ENCODE data around the gene SYNPR. TPM values are rescaled to one million over a fixed set of nuclear protein-coding genes. Genes with fewer than 3 reads are reported as not detected.

Gene SYNPR
- total RNA-seq, 6 experiments from 2014 or later: not detected

- Histone ChIP-seq H3K4me3 (no peak overlapping the region), H3K36me3 (no peaks in the 10 kb centered on the region), H3K27ac (no peak overlapping the region), H3K4me1 (no peaks in the 10 kb centered on the region), H3K27me3 (no peaks in the 10 kb centered on the region), H3K9me3 (no peaks in the 10 kb centered on the region)
- intact Hi-C loops (cut with DNase I): no loop called here
- WGBS (ENCODE audit: insufficient coverage, low coverage, low lambda C conversion rate, missing lambda C conversion rate): 47% methylated on average over 6 of the region's 6 CpGs
- DNase-seq: no peak
- no peak for ATAC-seq
- no peak for TF ChIP-seq POLR2A (IDR thresholded peaks at IDR 0.05)
- TF ChIP-seq CTCF (IDR thresholded peaks at IDR 0.05): no peak
Measured at GRCh38 chr3:63478990-63479660, 201.0 kb downstream of the SYNPR start.

- H3K27me3 ChIP-seq: no peaks in the 10 kb centered on the region
- no peak for DNase-seq
- TF ChIP-seq CTCF (IDR thresholded peaks at IDR 0.05) (no peak), POLR2A (IDR thresholded peaks at IDR 0.05) (no peak)
- intact Hi-C loops (cut with DNase I): no loop called here
- H3K9me3 ChIP-seq: no peaks in the 10 kb centered on the region
- H3K4me1 ChIP-seq: no peaks in the 10 kb centered on the region
- peak in 2 of 4 donors; percentile 29 to 35 for ATAC-seq
- WGBS (ENCODE audit: insufficient coverage, low coverage, low lambda C conversion rate, missing lambda C conversion rate): 39% methylated on average over 2 of the region's 2 CpGs
- no peak overlapping the region for H3K4me3 ChIP-seq
- no peak overlapping the region for H3K27ac ChIP-seq
- H3K36me3 ChIP-seq: no peaks in the 10 kb centered on the region
Measured at GRCh38 chr3:63479661-63480035, 201.5 kb downstream of the SYNPR start.

- Histone ChIP-seq H3K27me3 (no peaks in the 10 kb centered on the region), H3K4me1 (no peaks in the 10 kb centered on the region), H3K36me3 (no peaks in the 10 kb centered on the region), H3K4me3 (no peak overlapping the region), H3K27ac (no peak overlapping the region), H3K9me3 (no peaks in the 10 kb centered on the region)
- intact Hi-C loops (cut with DNase I): no loop called here
- no peak for TF ChIP-seq POLR2A (IDR thresholded peaks at IDR 0.05)
- no peak for TF ChIP-seq CTCF (IDR thresholded peaks at IDR 0.05)
- DNase-seq (no peak), ATAC-seq (no peak)
- WGBS (ENCODE audit: insufficient coverage, low coverage, low lambda C conversion rate, missing lambda C conversion rate): 53% methylated on average over 3 of the region's 6 CpGs
Measured at GRCh38 chr3:63481627-63482026, 203.5 kb downstream of the SYNPR start.

GRCh38 chr3:63482341-63482740 lies 204.2 kb downstream of the SYNPR start:
- Histone ChIP-seq H3K9me3 (no peaks in the 10 kb centered on the region), H3K4me1 (no peaks in the 10 kb centered on the region), H3K27me3 (no peaks in the 10 kb centered on the region), H3K36me3 (no peaks in the 10 kb centered on the region), H3K4me3 (no peak overlapping the region), H3K27ac (no peak overlapping the region)
- 45% methylated on average over 2 of the region's 2 CpGs for WGBS (ENCODE audit: insufficient coverage, low coverage, low lambda C conversion rate, missing lambda C conversion rate)
- no peak for DNase-seq
- TF ChIP-seq CTCF (IDR thresholded peaks at IDR 0.05): no peak
- TF ChIP-seq POLR2A (IDR thresholded peaks at IDR 0.05): no peak
- ATAC-seq: no peak
- intact Hi-C loops (cut with DNase I): no loop called here

Data from right lobe of liver (tissue), 6 donors.